GM19025 (cell line): ENCODE measurements around the gene CCDC28B.

ENCODE experiments used
- ATAC-seq: cut with Tn5 transposase; IDR thresholded peaks from one replicate; pipeline ENCODE4 v1.9.1; 2021; ENCODE audit warnings: mild to moderate bottlenecking, low read depth, moderate library complexity; ENCODE audit not compliant: unreplicated experiment

The CCDC28B gene

DNA sequence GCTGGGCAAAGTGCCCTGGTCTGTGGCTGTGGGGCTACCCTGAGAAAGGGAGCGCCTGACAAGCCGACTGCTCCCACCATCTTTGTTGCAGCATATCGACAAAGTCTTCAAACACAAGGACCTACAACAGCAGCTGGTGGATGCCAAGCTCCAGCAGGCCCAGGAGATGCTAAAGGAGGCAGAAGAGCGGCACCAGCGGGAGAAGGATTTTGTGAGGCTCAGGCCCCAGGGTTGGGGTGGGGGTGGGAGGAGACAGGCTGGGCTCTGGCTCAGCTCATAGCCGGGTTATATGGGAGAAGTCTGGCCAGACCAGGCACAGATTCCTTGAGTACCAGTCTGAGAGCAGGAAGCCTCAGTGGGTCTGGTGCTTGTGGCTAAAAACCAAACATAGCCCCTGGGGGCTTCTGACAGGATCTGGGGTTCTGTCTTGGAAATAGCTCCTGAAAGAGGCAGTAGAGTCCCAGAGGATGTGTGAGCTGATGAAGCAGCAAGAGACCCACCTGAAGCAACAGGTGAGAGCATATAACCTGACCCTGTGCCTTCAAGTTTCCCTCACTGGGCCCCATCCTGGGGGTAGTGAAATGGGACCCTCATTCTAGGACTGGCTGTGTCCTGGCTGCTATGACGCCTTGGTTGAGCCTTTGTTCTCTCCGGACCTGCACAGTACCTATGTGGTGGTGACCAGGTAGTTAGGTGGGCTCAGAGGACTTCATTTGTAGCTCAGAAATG lies 8.0 kb upstream of the CCDC28B start:
- no peak for ATAC-seq

DNA sequence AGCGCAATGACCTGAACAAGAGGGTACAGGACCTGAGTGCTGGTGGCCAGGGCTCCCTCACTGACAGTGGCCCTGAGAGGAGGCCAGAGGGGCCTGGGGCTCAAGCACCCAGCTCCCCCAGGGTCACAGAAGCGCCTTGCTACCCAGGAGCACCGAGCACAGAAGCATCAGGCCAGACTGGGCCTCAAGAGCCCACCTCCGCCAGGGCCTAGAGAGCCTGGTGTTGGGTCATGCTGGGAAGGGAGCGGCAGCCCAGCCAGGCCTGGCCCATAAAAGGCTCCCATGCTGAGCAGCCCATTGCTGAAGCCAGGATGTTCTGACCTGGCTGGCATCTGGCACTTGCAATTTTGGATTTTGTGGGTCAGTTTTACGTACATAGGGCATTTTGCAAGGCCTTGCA lies 5.4 kb upstream of the CCDC28B start:
- ATAC-seq: no peak

DNA sequence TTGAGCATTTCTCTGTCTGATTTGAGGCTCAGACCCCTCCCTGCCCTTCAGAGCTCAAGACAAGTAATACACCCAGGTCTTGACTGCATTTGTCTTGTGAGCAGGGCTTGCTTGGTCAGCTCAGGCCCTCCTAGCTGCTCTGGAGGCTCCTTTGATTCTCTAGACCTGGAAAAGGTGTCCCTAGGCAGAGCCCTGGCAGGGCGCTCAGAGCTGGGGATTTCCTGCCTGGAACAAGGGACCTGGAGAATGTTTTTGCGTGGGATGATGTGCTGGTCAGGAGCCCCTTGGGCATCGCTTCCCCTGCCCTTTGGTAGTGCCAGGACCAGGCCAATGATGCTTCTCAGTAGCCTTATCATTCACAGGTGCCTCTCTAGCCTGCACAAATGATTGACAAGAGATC lies 4.9 kb upstream of the CCDC28B start:
- no peak for ATAC-seq

DNA sequence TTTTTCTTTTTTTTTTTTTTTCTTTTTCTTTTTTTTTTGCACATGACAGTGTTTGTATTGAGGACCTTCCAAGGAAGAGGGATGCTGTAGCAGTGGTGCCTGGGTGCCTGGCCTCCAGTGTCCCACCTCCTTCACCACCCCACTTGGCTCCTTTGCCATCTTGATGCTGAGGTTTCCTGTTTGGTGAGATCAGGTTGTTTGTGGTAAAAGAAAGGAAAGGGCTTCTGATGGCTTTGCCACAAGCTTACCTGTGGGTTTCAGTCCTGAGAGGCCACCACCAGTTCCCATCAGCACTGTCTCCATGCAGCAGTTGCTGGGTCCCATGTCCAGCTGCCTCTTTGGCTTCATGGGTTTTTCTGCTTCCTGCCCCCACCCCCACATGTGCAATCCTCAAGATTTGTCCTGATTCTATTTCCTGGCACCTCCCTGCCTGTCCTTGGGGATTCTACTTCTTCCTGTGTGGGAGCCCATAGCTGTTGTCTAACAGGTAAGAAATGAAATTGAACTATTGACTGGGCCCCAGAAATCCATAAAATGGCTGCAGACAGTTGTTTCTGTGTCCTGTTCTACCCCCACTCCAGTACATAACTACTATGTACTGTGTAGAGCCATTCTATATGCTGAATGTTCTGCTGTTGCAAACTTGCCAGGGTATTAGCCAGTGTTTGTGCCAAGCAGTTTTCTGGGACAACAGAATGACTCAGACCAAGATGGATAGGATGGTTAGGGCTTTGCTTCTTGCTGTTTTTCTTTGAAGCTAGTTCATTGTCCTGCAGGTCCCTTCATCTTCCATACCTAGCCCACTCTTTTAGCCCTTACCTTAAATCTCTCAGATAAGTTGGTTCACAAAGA lies 4.2 kb upstream of the CCDC28B start:
- no peak for ATAC-seq

DNA sequence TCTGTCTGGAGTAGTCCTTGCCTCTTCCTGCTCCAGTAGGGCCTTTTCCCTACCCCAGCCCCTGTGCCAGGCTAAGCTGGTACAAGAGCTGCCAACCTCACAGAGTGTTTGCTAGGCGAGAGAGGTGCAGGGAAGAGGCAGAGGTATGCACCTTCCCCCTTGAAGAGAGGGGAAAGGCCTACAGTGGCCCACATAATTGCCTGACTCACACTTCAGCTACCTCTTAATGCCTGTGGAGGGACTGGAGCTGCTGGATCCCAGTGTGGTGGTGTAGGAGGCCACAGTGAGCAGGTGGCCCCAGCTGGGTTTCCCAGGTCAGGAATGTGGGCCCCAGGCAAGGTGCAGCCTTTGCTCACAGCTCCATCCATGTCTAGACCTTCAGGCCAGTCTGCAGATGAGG lies 3.3 kb upstream of the CCDC28B start:
- no peak for ATAC-seq

DNA sequence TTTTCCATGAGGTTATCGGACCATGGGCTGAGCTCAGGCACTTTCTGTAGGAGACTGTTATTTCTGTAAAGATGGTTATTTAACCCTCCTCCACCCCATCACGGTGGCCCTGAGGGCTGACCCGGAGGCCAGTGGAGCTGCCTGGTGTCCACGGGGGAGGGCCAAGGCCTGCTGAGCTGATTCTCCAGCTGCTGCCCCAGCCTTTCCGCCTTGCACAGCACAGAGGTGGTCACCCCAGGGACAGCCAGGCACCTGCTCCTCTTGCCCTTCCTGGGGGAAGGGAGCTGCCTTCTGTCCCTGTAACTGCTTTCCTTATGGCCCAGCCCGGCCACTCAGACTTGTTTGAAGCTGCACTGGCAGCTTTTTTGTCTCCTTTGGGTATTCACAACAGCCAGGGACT lies 2.6 kb upstream of the CCDC28B start:
- no peak for ATAC-seq

DNA sequence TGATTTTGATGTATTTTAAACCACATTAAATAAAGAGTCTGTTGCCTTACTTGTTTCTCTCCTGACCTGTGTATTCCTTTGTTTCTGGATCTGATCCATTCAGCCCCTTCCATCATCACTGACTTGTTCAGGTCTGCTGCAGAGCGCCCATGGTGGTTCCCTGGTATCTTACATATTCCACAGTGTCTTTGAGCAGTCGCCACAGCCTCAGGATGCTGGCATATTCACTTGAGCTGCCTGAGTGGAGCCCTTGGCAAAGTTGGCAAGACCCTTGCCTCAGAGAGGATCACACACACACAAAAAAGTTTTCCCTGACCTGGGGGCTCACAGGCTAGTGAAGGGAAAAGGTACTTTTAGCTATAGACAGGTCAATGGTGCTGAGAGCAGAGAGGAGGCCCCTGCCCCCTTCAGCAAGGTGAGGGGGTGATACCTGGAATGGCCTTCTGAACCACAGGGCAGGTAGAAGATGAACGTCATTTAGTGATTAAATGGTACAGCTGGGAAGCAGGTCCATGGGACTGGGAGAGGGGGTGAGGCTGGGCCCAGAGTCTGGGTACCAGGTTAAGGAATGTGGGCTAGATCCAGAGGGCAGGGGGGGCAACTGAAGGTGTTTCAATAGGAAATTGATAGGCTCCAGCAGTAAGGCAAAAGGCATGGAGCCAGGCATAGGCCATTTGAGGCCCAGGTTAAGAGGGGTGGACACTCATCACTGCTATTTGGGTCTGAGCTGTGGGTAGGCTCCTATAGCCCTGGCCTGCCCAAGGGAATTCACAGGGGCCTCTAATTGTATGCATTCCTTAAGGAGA lies 2.0 kb upstream of the CCDC28B start:
- no peak for ATAC-seq

DNA sequence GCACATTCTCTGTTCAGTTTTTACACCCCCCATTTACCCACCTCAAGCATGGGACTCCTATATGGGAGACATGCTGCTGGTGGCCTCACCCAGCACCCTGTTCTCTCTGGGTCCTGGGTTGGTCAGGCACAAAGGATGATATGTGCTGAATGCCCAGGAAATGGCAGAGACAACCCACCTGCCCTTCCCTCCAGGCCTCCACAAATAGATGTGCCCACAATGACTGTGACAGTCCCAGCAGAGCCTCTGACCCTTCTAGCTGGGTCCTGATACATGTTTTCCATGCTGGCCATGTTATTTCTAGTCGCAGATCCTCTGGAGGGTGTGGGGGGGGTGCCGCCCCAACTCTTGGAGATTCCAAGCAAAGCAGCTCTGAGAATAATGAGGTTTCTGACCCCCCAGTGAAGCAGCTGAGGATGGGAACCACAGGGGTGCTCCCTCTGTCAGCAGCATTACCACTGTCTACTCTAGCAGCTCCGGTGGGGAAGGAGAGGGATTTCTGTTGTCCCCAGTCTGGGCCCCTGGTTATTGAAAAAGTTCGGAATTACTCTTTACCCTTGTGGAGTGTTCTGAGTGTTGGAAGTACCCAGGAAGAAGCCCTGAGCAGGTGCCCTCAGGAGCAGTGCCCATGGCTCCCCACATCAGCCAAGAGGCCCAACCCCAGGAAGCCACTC lies 1.2 kb upstream of the CCDC28B start:
- ATAC-seq: no peak

DNA sequence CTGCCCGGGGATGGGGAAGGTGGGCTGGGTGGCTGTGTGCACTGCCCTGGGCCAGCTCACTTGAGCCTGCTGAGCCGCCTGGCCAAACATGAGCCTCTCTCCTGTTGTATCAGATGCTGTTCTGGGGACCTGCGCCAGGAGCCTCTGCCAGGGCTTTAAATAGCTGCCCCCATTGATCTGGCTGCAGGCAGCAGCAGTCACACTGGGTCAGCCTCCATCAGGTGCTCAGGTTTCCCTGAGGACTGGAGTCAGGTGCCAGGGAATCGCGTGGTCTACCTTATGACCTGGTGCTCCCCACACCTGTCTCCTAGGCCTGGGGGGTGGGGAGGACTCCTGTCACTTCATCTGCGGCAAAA lies 700 bp upstream of the CCDC28B start:
- no peak for ATAC-seq

DNA sequence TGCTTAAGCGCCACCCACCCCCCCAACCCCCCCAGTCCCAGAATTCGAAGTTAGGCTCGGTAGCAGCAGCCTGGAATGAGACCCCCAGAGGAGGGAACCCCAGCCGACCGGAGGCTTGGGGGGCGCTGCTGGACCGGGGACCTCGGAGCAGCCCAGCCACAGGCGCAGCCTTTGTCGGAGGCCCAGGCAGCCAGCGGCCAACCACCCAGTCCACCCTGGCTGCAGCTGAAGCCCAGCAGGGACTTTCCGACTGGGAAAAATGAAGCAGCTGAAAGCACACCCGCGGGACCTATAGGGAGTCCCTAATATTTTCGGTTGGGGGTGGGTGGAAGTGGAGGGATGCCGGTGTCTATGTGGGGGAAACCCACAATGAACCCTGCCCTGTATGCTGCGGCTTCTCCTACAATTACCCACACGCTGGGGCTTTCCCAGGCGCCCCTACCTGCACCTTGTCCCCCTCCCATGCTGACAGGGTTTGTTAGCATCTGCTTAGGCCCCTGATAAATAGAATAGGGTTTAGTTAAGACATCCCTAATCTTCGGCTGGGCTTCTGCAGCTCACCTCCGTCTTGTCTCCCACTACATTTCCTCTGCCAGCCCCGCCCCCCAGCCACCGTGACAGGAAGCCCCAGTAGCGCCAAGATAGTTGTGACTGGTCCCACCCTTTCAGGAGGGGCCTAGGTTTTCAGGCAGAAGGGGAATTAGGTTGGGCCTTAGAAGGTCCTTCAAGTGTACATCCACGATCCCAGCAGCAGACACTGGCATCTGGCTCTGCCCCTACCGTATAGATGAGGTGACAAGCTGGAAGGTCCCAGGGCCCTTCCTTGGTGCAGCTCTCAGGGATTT lies 838 bp downstream of the CCDC28B start:
- no peak for ATAC-seq

DNA sequence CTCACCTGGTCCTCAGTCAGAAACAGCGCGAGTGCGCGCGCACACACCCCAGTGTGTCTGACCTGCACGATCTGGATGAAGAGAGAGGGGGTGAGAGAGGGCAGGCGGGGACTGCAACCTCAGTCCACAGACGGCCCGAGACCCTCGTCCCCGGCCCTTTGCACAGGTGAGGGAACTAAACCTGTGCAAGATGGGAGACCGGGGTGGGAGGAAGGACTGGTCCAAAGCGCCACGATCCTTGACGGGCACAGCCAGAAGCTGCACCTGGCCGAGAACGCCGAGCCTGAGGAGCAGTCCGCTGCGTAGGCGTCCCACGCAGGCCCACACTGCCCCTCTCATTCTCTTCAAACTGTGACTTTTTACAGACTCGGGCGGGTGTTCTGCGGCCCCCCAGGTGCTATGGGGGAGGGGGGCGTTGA lies 4.6 kb downstream of the CCDC28B start:
- no peak for ATAC-seq

DNA sequence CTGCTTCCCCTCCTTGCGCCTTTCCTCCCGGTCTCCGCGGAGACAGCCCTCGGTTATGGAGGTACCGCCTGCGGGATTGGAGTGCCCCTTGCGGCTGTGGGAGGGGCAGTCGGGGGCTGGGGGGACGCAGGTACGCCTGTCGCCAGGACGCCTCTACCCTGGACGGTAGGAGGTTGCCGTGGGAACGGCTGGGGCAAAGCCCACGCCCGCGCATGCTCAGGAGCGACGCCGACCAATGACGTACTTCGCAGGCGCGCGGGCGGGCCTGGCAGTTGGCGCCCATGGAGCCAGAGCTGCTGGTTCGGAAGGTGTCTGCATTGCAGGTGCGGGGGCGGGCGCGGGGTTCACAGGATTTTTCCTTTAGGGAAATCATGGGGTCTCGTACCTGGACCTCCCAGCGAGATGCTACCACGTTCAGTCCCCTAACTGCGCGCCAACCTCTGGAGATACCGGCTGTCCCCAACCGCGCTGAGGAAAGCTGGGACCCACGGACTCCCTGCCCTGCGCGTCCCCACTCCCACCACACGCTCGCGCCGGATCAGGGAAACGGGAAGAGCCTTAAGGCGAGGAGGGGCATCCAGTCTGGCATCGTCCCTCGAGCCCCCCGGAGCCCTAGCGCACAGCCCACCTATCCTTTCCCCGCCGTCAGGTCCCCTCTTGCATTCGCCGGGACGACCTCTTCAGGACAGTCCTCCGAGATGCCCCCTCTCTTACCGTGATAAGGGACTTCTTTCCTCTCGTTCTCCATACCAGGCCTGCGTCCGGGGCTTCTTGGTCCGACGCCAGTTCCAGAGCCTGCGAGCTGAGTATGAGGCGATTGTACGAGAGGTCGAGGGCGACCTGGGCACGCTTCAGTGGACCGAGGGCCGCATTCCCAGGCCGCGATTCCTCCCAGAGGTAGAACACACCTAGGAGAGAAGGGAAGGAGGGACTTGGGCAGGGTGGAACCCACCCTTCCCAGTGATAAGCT lies 5.3 kb downstream of the CCDC28B start, which contains the start of gene IQCC:
Gene IQCC (plus strand): TSS at position 271 of the 970 bp plus-strand sequence. CDS start 11 bp downstream, at position 282.
- ATAC-seq: peak; percentile 38

DNA sequence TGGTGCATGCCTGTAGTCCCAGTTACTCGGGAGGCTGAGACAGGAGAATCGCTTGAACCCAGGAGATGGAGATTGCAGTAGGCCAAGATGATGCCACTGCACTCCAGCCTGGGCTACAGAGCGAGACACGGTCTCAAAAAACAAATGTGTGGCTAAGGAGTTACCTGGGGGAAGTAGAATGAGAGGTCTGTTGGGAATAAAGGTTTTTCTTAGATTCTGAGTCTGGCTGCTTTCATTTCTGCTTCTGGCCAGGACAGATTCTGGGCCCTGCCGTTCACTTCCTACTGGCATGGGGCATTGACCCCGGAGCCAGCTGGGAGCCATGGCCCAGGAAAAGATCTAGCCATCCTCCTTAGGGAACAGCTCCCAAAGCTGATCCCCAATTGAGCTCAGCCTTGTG lies 8.1 kb downstream of the CCDC28B start:
- no peak for ATAC-seq

DNA sequence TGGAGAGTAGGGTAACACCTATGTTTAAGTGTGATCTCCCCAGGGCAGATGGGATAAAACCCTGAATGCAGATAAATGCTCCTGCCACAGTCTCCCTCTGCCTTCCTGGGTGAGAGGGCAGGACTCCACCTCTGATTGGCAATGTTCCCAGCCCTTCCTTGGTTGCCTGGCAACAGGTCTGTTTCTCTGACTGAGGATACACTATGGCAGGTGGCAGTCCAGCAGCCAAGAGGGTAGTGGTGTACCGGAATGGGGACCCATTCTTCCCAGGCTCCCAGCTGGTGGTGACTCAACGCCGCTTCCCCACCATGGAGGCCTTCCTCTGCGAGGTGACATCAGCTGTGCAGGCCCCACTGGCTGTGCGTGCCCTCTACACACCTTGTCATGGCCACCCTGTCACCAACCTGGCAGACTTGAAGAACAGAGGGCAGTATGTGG lies 8.5 kb downstream of the CCDC28B start, which contains the start of gene DCDC2B:
Gene DCDC2B (plus strand): TSS at position 199 of the 438 bp plus-strand sequence. CDS start 5 bp downstream, at position 204.
- no peak for ATAC-seq

DNA sequence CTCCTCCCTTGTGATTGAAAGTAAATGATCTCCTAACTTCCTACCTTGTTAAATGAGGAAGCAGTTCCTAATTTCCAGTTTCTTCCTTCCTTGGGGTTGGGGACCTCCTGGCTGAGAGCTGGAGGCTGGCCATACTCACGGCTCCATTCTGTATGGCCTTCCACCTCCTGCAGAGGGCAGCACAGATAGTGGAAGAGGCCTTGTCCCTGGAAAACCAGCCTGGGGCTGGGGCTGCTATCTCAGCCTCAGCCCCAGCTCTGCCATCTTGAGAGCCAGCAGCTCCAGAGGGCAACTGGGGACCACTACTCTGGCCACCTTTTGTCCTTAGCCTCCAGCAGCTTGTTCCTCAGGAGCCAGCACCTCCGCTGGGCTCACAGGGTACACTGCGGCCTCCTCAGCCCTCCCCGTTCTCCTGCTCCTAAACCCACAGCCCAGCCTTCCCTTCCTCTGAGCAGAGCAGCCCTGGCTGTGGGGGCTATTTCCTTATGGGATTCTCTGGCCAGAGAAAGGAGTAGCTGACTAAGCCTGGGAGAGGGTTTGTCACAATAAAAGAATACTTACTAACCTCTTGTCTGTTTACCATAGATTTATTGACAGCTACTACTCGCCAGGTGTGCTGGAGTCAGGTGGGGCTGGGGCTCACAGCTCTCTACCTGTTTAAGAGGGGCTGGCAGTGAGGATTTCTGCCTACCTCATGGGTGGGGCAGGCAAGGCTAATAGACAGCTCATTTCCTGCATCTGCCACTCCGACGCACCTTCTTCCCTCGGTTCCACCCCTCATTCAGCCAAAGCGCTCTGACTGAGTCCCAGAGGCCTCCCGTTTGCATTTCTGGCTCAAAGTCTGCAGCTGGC lies 15.5 kb downstream of the CCDC28B start:
- no peak for ATAC-seq

DNA sequence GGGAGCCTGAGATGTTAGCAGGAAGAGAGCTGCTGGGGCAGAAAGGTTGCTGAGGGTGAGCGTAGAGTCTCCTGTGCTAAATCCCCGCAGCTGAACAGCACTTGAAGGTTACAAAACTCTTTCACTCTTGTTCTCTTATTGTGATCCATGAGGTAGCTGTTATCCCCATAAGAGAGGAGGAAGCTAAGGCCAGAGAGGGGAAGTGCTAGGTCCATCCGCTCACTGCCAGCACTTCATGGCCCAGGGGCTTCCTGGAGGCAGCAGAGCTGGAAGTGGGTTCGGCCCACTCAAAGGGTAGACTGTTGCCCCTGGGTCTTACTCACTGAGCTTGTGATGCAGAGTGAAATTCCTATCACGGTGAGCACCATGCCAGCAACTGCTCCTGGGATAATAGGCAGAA lies 16.2 kb downstream of the CCDC28B start:
- no peak for ATAC-seq

DNA sequence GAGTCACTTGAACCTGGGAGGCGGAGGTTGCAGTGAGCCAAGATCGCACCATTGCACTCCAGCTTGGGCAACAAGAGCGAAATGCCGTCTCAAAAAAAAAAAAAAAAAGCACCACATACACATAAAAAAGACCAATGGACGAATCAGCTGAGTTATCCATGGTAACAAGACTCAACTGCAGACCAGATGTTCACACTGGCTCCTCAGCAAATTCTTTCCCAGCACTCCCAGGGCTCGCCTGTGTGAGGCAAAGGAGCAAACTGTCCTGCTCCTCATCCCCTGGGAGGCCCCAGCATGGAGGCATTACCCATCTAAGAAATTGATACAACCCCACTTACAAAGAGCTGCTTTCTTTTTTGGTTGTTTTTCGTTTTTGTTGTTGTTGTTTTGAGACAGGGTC lies 18.6 kb downstream of the CCDC28B start:
- no peak for ATAC-seq
